H1 (cell line): ENCODE measurements around the gene ATP5ME. TPM values are rescaled to one million over a fixed set of nuclear protein-coding genes. Genes with fewer than 3 reads are reported as not detected.

Experiments
- CTCF ChIA-PET: fragments of 300-600 bp; sonication (Branson Sonifier 250); formaldehyde crosslinking; loops from one replicate; lab custom pipeline; 2021; ENCODE audit not compliant: partially characterized antibody; lab: Charles Lee
- POLR2A ChIA-PET: fragments of 300-600 bp; sonication (Branson Sonifier 250); formaldehyde crosslinking; loops from one replicate; lab custom pipeline; 2021; ENCODE audit warnings: inconsistent platforms; ENCODE audit not compliant: partially characterized antibody; lab: Charles Lee
- DNase-seq, 2 experiments: peaks; one replicate each; pipeline versions ENCODE4 v3.0.0 to v3.0.0-alpha.2; 2010 to 2022; ENCODE audit warnings: low spot score in 2 of 2, low read depth in 1 of 2, mixed read lengths in 1 of 2
- FAIRE-seq: peaks from 2 replicates; lab custom pipeline; 2011; peaks lifted over from hg19 to GRCh38; lab: Jason Lieb, UNC
- H2AFZ ChIP-seq: 2 replicates; pipeline ENCODE4 v1.8.1; 2012; ENCODE audit warnings: low read length, inconsistent platforms
- H2AK5ac ChIP-seq: 2 replicates; pipeline ENCODE4 v1.6.1; 2013; ENCODE audit warnings: low read depth, low read length
- H2BK120ac ChIP-seq: replicated peaks from 2 replicates; pipeline ENCODE3; 2013; ENCODE audit warnings: low read depth, low read length, inconsistent platforms
- H2BK12ac ChIP-seq: 2 replicates; pipeline ENCODE4 v1.6.1; 2013; ENCODE audit warnings: low read depth, low read length
- H2BK15ac ChIP-seq: 2 replicates; pipeline ENCODE4 v1.6.1; 2013; ENCODE audit warnings: low read length
- H2BK20ac ChIP-seq: 2 replicates; pipeline ENCODE4 v1.6.1; 2013; ENCODE audit warnings: low read length
- H2BK5ac ChIP-seq: 2 replicates; pipeline ENCODE4 v1.6.1; 2013; ENCODE audit warnings: low read depth, low read length
- H3K14ac ChIP-seq: 2 replicates; pipeline ENCODE4 v1.6.1; 2013; ENCODE audit warnings: inconsistent platforms; ENCODE audit not compliant: insufficient read length
- H3K18ac ChIP-seq: 2 replicates; pipeline ENCODE4 v1.6.1; 2013; ENCODE audit warnings: low read length; ENCODE audit errors: extremely low read depth
- H3K23ac ChIP-seq: 2 replicates; pipeline ENCODE4 v1.6.1; 2013; ENCODE audit warnings: inconsistent platforms; ENCODE audit not compliant: insufficient read length
- H3K23me2 ChIP-seq: 2 replicates; pipeline ENCODE4 v1.6.1; 2013; ENCODE audit warnings: low read depth, low read length
- H3K27ac ChIP-seq: 2 replicates; pipeline ENCODE4 v1.6.1; 2011; ENCODE audit warnings: low read depth, low read length, inconsistent platforms
- H3K27me3 ChIP-seq, 4 experiments: replicated peaks in 1 of 4; 1 replicate in 1 of 4; 2 replicates in 3 of 4; pipeline versions ENCODE4 v1.6.1 to v1.8.1; 2011 to 2013; ENCODE audit warnings: low read length in 3 of 4, mild to moderate bottlenecking in 3 of 4, inconsistent platforms in 2 of 4, mixed read lengths in 2 of 4, moderate library complexity in 1 of 4; ENCODE audit not compliant: control insufficient read depth in 3 of 4, insufficient read depth in 3 of 4; ENCODE audit errors: extremely low read depth in 1 of 4
- H3K36me3 ChIP-seq, 4 experiments: 2 replicates each; pipeline versions ENCODE4 v1.6.1 to v1.8.1; 2011 to 2013; ENCODE audit warnings: mild to moderate bottlenecking in 4 of 4, low read length in 3 of 4, moderate library complexity in 2 of 4, control low read depth in 1 of 4, inconsistent platforms in 1 of 4; ENCODE audit not compliant: insufficient read depth in 4 of 4, control insufficient read depth in 2 of 4
- H3K4ac ChIP-seq: replicated peaks from 2 replicates; pipeline ENCODE3; 2013; ENCODE audit warnings: low read length, low read depth, mixed read lengths, inconsistent platforms; ENCODE audit not compliant: insufficient read length
- H3K4me1 ChIP-seq, 4 experiments: replicated peaks in 1 of 4; 1 replicate in 1 of 4; 2 replicates in 3 of 4; pipeline versions ENCODE4 v1.6.1 to v1.8.1; 2011 to 2013; ENCODE audit warnings: low read length in 3 of 4, inconsistent platforms in 2 of 4, mixed read lengths in 1 of 4; ENCODE audit not compliant: insufficient read depth in 4 of 4, control insufficient read depth in 3 of 4
- H3K4me2 ChIP-seq, 2 experiments: 2 replicates each; pipeline versions ENCODE4 v1.6.1 to v1.8.1; 2011 to 2013; ENCODE audit warnings: low read depth in 2 of 2, low read length in 2 of 2, control low read depth in 1 of 2, inconsistent platforms in 1 of 2, mild to moderate bottlenecking in 1 of 2; ENCODE audit not compliant: insufficient read depth in 1 of 2
- H3K4me3 ChIP-seq, 4 experiments: fragments of 200-600, 300-600 bp in 1 of 4; sonication (generic), shearing (Covaris generic), sonication (Bioruptor Twin) in 1 of 4; 2 replicates each; pipeline versions ENCODE4 v1.5.1 to v1.8.1; 2011 to 2016; ENCODE audit warnings: low read length in 4 of 4, low read depth in 3 of 4, control low read depth in 2 of 4, inconsistent platforms in 2 of 4, mild to moderate bottlenecking in 2 of 4, mixed read lengths in 1 of 4, moderate library complexity in 1 of 4; ENCODE audit not compliant: insufficient read depth in 2 of 4; ENCODE audit errors: extremely low read depth in 1 of 4
- H3K56ac ChIP-seq: replicated peaks from 2 replicates; pipeline ENCODE3; 2013; ENCODE audit warnings: low read depth, mild to moderate bottlenecking, mixed read lengths, low read length, inconsistent platforms; ENCODE audit not compliant: insufficient read length
- H3K79me1 ChIP-seq: 2 replicates; pipeline ENCODE4 v1.6.1; 2013; ENCODE audit warnings: low read depth, low read length, control low read depth
- H3K79me2 ChIP-seq, 2 experiments: 2 replicates each; pipeline versions ENCODE4 v1.6.1 to v1.8.1; 2012 to 2013; ENCODE audit warnings: low read length in 2 of 2, mild to moderate bottlenecking in 2 of 2, inconsistent platforms in 1 of 2; ENCODE audit not compliant: insufficient read depth in 2 of 2, control insufficient read depth in 1 of 2
- H3K9ac ChIP-seq, 4 experiments: replicated peaks in 1 of 4; 1 replicate in 1 of 4; 2 replicates in 3 of 4; pipeline versions ENCODE4 v1.6.1 to v1.8.1; 2011 to 2013; ENCODE audit warnings: low read depth in 3 of 4, low read length in 3 of 4, control low read depth in 2 of 4, mild to moderate bottlenecking in 2 of 4, moderate library complexity in 2 of 4, inconsistent platforms in 1 of 4; ENCODE audit errors: extremely low read depth in 1 of 4
- H3K9me3 ChIP-seq, 2 experiments: 2 replicates each; pipeline versions ENCODE4 v1.6.1 to v1.8.1; 2012 to 2013; ENCODE audit warnings: mild to moderate bottlenecking in 2 of 2, moderate library complexity in 2 of 2, control low read depth in 1 of 2, inconsistent platforms in 1 of 2, low read depth in 1 of 2, low read length in 1 of 2, mixed read lengths in 1 of 2; ENCODE audit not compliant: insufficient read depth in 2 of 2
- H4K20me1 ChIP-seq, 2 experiments: replicated peaks in 1 of 2; 2 replicates each; pipeline versions ENCODE3 to v1.8.1; 2011 to 2013; ENCODE audit warnings: inconsistent platforms in 2 of 2, low read length in 2 of 2, mild to moderate bottlenecking in 1 of 2; ENCODE audit not compliant: insufficient read depth in 2 of 2, control insufficient read depth in 1 of 2
- H4K5ac ChIP-seq: 2 replicates; pipeline ENCODE4 v1.6.1; 2013; ENCODE audit warnings: low read length, low read depth, mixed read lengths, inconsistent platforms; ENCODE audit not compliant: insufficient read length
- H4K8ac ChIP-seq: 2 replicates; pipeline ENCODE4 v1.8.0; 2013; ENCODE audit warnings: mild to moderate bottlenecking, moderate library complexity, low read length, inconsistent platforms; ENCODE audit not compliant: insufficient read depth; ENCODE audit errors: extremely low read depth
- H4K91ac ChIP-seq: replicated peaks from 2 replicates; pipeline ENCODE3; 2013; ENCODE audit warnings: low read length, mixed read lengths, inconsistent platforms; ENCODE audit not compliant: insufficient read length
- ATF2 ChIP-seq: IDR thresholded peaks from 2 replicates; pipeline ENCODE4 v1.6.1; 2012; ENCODE audit warnings: low read length, inconsistent platforms
- CEBPB ChIP-seq: IDR thresholded peaks from 2 replicates; pipeline ENCODE4 v1.6.1; 2012; ENCODE audit warnings: low read depth, low read length
- CTBP2 ChIP-seq: IDR thresholded peaks from 2 replicates; pipeline ENCODE4 v1.7.0; 2011; ENCODE audit warnings: borderline replicate concordance, mild to moderate bottlenecking, moderate library complexity, mixed read lengths, low read length; ENCODE audit not compliant: insufficient read depth, insufficient read length
- FOSL1 ChIP-seq: IDR thresholded peaks from 2 replicates; pipeline ENCODE4 v1.6.1; 2011; ENCODE audit warnings: mild to moderate bottlenecking, low read depth, low read length, moderate library complexity; ENCODE audit not compliant: insufficient read depth
- KDM1A ChIP-seq: fragments of 200-600, 300-600 bp; sonication (generic); IDR thresholded peaks from 2 replicates; pipeline ENCODE4 v1.7.1; 2016; ENCODE audit warnings: mild to moderate bottlenecking, low read length, borderline replicate concordance
- KDM4A ChIP-seq: IDR thresholded peaks from one replicate; pipeline ENCODE4 v1.7.1; 2012; ENCODE audit warnings: low read depth, mild to moderate bottlenecking, moderate library complexity, low read length, inconsistent platforms; ENCODE audit not compliant: severe bottlenecking
- KDM5A ChIP-seq: fragments of 200-600 bp; IDR thresholded peaks from 2 replicates; pipeline ENCODE4 v1.7.1; 2012; ENCODE audit warnings: mild to moderate bottlenecking, low read length, inconsistent platforms, mixed read lengths
- PHF8 ChIP-seq: fragments of 200-600 bp; sonication (generic); conservative IDR thresholded peaks from 2 replicates; pipeline ENCODE4 v1.7.1; 2012; ENCODE audit warnings: low read depth, mild to moderate bottlenecking, inconsistent platforms, low read length, moderate library complexity
- POLR2AphosphoS5 ChIP-seq: IDR thresholded peaks from 2 replicates; pipeline ENCODE4 v1.6.1; 2011; ENCODE audit warnings: low read depth, low read length
- POU5F1 ChIP-seq: IDR thresholded peaks from 2 replicates; pipeline ENCODE4 v1.6.1; 2011; ENCODE audit warnings: low read depth, mild to moderate bottlenecking, low read length, moderate library complexity
- SP4 ChIP-seq: IDR thresholded peaks from 2 replicates; pipeline ENCODE4 v1.6.1; 2012; ENCODE audit warnings: low read length, inconsistent platforms
- TEAD4 ChIP-seq: IDR thresholded peaks from 2 replicates; pipeline ENCODE4 v1.6.1; 2012; ENCODE audit warnings: low read depth, low read length, inconsistent platforms, mixed read lengths
- ZNF274 ChIP-seq: IDR thresholded peaks from 2 replicates; pipeline ENCODE4 v1.7.0; 2012; ENCODE audit warnings: low read length, borderline replicate concordance; ENCODE audit errors: extremely low read depth
- WGBS, 2 experiments: shearing (Covaris generic) in 1 of 2; methylation state at CpG; one replicate each; pipeline versions ENCODE4 v1.1.6 to v1.1.7; 2013 to 2015; ENCODE audit warnings: low lambda C conversion rate in 2 of 2, mixed read lengths in 2 of 2, inconsistent platforms in 1 of 2, low coverage in 1 of 2, missing lambda C conversion rate in 1 of 2; ENCODE audit not compliant: insufficient replicate concordance in 2 of 2, insufficient coverage in 1 of 2, insufficient read length in 1 of 2; ENCODE audit errors: extremely low coverage in 1 of 2, missing lambda C conversion rate in 1 of 2; 5-methylcytosine and 5-hydroxymethylcytosine counted together
- polyA plus RNA-seq, 7 experiments: library from polyadenylated mRNA; depleted of rRNA in 3 of 7; stranded (reverse) in 5 of 7; unstranded in 2 of 7; fragments of >200 nt in 5 of 7; fragments of 200-250 nt in 2 of 7; gene quantifications; 1 replicate in 5 of 7; 2 replicates in 1 of 7; 4 replicates in 1 of 7; pipeline versions ENCODE4 v1.2.1 to v1.2.3, GENCODE V29; 2011 to 2013; ENCODE audit warnings: missing spikeins in 2 of 7, mixed read lengths in 2 of 7
- total RNA-seq: library from RNA; stranded (reverse); fragmentation: NEBNext Ultra II Directional; extraction: Animal tissue kit (Norgen Biotek cat#: 25700); gene quantifications from 2 replicates; pipeline ENCODE4 v1.2.1, GENCODE V29; 2021

The ATP5ME gene
- total and polyA plus RNA-seq, 2 of the 8 experiments (the other 6 are each of a cell fraction or from before 2014, with no cell fraction given), result 375 to 450 TPM

- peaks cover 0 to 4% (median 4%) of the 10 kb centered on the region in 4 experiments; a peak in 4 of 7 replicates for H3K4me1 ChIP-seq
- peaks cover 0 to 6% (median 0%) of the 10 kb centered on the region in 4 experiments; a peak in 2 of 8 replicates for H3K36me3 ChIP-seq
- no peak overlapping the region for H3K23ac ChIP-seq
- H3K9me3 ChIP-seq, result no peaks in the 10 kb centered on the region
- no peak overlapping the region for H2BK12ac ChIP-seq
- no peaks in the 10 kb centered on the region for H3K27me3 ChIP-seq
- FAIRE-seq, result no peak
- H3K56ac ChIP-seq, result no peak overlapping the region
- 87% methylated on average over 13 of the region's 13 CpGs; no CpG with 5 or more reads in 1 of the 2 experiments for WGBS, 2 experiments
- H2BK15ac ChIP-seq, result no peak overlapping the region
- H3K14ac ChIP-seq, result no peak overlapping the region
- no peak overlapping the region for H2AFZ ChIP-seq
- peaks cover 16 to 86% of the 10 kb centered on the region in 2 experiments for H3K79me2 ChIP-seq
- no peak overlapping the region for H4K5ac ChIP-seq
- no peak overlapping the region for H2BK120ac ChIP-seq
- no peak overlapping the region for H3K27ac ChIP-seq
- H3K23me2 ChIP-seq, result peaks cover 5% of the 10 kb centered on the region; the same call in 1 of the 2 replicates
- H2BK5ac ChIP-seq, result no peak overlapping the region
- H2AK5ac ChIP-seq, result no peak overlapping the region
- CTCF ChIA-PET, result interaction anchor here (1.0 kb wide), 1 partner anchor 32 kb away, joined by 3 read pairs; no protein-coding TSS in a partner anchor
- H3K9ac ChIP-seq, result no peak overlapping the region
- no peak overlapping the region for H3K4me3 ChIP-seq
- H4K8ac ChIP-seq, result no peak overlapping the region
- no peak overlapping the region for H4K91ac ChIP-seq
- peaks cover 17 to 40% of the 10 kb centered on the region in 2 experiments for H4K20me1 ChIP-seq
- no peak overlapping the region for H3K4ac ChIP-seq
- POLR2A ChIA-PET, result interaction anchor here (0.6 to 2.2 kb wide), 5 partner anchors 9 to 24 kb away, joined by 3 to 6 read pairs (median 3); no protein-coding TSS in a partner anchor
- no peak overlapping the region for H2BK20ac ChIP-seq
- no peak overlapping the region for H3K4me2 ChIP-seq
- H3K79me1 ChIP-seq, result peaks cover 30% of the 10 kb centered on the region
- no peak overlapping the region for H3K18ac ChIP-seq
- DNase-seq, result no peak
- TF ChIP-seq ZNF274 (no peak), CTBP2 (no peak), SP4 (no peak), POU5F1 (no peak), KDM1A (no peak), PHF8 (no peak), KDM5A (no peak), POLR2AphosphoS5 (no peak), FOSL1 (no peak), CEBPB (no peak), KDM4A (no peak), TEAD4 (no peak), ATF2 (no peak)
These were observed 36.8 kb upstream of the ATP5ME start for GRCh38 chr4:710916-711315.
